SK-N-SH (cell line): ENCODE data around the gene DENND6B.

Source experiments
- EP300 ChIP-seq, 2 experiments: IDR thresholded peaks; 2 replicates each; pipeline versions ENCODE4 v1.4.0 to v1.6.1; 2012; ENCODE audit warnings: borderline replicate concordance in 1 of 2, low read depth in 1 of 2, low read length in 1 of 2
- FOSL2 ChIP-seq: IDR thresholded peaks from 2 replicates; pipeline ENCODE4 v1.4.0; 2012; ENCODE audit warnings: low read depth, mild to moderate bottlenecking, moderate library complexity, borderline replicate concordance
- FOXJ3 ChIP-seq: sonication (generic); formaldehyde crosslinking; IDR thresholded peaks from 2 replicates; pipeline ENCODE4 v1.5.1; 2020; ENCODE audit warnings: mild to moderate bottlenecking, missing genetic modification reagents
- RFX5 ChIP-seq: IDR thresholded peaks from 2 replicates; pipeline ENCODE4 v1.6.1; 2012; ENCODE audit warnings: mild to moderate bottlenecking, improper control_type of control experiment, low read length
- RXRA ChIP-seq: IDR thresholded peaks from 2 replicates; pipeline ENCODE4 v1.4.0; 2012; ENCODE audit warnings: low read depth, mild to moderate bottlenecking, borderline replicate concordance
- TAF1 ChIP-seq: IDR thresholded peaks from 2 replicates; pipeline ENCODE4 v1.6.1; 2012; ENCODE audit warnings: low read depth, mild to moderate bottlenecking, low read length, moderate library complexity, borderline replicate concordance
- TF ChIP-seq, protein P1 (sequence below): fragments of 200-600 bp; sonication (generic); IDR thresholded peaks from 2 replicates; pipeline ENCODE4 v1.6.1; 2017; ENCODE audit warnings: antibody characterized with exemption, mild to moderate bottlenecking, moderate library complexity
- TF ChIP-seq, protein P2 (sequence below): IDR thresholded peaks from 2 replicates; pipeline ENCODE4 v1.4.0; 2012; ENCODE audit warnings: low read depth
- TF ChIP-seq, protein P3 (sequence below): fragments of 150-350 bp; IDR thresholded peaks from 2 replicates; pipeline ENCODE4 v1.6.1; 2017; ENCODE audit warnings: antibody characterized with exemption, low read length, low read depth, borderline replicate concordance

DNA sequence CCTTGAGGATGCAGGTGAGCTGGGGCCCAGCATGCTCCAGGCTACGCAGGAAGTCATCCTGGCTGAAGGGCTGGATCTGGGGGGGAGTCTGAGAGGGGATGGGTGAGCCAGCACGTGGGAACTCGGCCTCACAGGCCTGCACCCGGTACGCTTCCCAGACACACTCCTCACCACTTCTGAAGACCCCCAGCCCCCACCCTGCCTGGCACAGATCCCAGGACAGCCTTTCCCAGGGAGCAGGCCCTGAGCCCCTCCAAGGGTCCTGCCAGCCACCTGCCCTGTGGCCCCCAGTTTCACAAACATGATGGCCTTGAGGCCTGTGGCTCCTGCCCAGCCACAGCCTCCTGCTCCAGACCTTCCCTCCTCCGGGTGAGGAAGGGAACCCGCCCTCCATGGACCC, 13.8 kb downstream of the DENND6B start:
- TF ChIP-seq, protein P1, sequence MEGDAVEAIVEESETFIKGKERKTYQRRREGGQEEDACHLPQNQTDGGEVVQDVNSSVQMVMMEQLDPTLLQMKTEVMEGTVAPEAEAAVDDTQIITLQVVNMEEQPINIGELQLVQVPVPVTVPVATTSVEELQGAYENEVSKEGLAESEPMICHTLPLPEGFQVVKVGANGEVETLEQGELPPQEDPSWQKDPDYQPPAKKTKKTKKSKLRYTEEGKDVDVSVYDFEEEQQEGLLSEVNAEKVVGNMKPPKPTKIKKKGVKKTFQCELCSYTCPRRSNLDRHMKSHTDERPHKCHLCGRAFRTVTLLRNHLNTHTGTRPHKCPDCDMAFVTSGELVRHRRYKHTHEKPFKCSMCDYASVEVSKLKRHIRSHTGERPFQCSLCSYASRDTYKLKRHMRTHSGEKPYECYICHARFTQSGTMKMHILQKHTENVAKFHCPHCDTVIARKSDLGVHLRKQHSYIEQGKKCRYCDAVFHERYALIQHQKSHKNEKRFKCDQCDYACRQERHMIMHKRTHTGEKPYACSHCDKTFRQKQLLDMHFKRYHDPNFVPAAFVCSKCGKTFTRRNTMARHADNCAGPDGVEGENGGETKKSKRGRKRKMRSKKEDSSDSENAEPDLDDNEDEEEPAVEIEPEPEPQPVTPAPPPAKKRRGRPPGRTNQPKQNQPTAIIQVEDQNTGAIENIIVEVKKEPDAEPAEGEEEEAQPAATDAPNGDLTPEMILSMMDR: no peak
- TF ChIP-seq, protein P2, sequence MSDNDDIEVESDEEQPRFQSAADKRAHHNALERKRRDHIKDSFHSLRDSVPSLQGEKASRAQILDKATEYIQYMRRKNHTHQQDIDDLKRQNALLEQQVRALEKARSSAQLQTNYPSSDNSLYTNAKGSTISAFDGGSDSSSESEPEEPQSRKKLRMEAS: no peak
- TF ChIP-seq TAF1: no peak
- TF ChIP-seq FOXJ3 (CRISPR knock-in tag): no peak
- TF ChIP-seq FOSL2: no peak
- no peak for TF ChIP-seq RFX5
- no peak for TF ChIP-seq EP300 (IDR thresholded peaks at IDR 0.05; ENCODE audit: borderline replicate concordance in 1 of 2, low read depth in 1 of 2, low read length in 1 of 2)
- TF ChIP-seq, protein P3, sequence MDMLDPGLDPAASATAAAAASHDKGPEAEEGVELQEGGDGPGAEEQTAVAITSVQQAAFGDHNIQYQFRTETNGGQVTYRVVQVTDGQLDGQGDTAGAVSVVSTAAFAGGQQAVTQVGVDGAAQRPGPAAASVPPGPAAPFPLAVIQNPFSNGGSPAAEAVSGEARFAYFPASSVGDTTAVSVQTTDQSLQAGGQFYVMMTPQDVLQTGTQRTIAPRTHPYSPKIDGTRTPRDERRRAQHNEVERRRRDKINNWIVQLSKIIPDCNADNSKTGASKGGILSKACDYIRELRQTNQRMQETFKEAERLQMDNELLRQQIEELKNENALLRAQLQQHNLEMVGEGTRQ: no peak
- TF ChIP-seq RXRA: no peak
